ENCODE results near the gene SNF8. TPM values are rescaled to one million over a fixed set of nuclear protein-coding genes. Genes with fewer than 3 reads are reported as not detected.

Gene SNF8
- total RNA-seq, 1 donor, result 63.7 TPM

DNA sequence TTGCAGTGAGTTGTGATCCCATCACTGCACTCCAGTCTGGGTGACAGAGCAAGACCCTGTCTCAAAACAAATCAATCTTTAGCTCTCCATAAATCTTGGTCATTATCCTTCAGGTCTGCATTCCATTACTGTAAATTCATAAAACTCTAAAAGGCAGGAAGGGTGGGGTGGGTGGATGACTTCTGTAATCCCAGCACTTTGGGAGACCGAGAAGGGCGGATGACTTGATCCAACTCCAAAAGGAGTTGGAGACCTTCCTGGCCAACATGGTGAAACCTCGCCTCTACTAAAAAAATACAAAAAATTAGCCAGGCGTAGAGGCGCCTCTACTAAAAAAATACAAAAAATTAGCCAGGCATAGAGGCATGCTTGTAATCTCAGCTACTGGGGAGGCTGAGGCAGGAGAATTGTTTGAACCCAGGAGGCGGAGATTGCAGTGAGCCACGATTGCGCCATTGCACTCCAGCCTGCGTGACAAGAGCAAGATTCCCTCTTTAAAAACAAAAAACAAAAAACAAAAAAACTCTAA lies 38.6 kb downstream of the SNF8 start:
- no peak overlapping the region for H2AFZ ChIP-seq (ENCODE audit: low read length)
- peaks cover 32% of the 10 kb centered on the region for H3K79me2 ChIP-seq (ENCODE audit: insufficient read depth, low read length)
- peaks cover 7% of the 10 kb centered on the region for H3K36me3 ChIP-seq (ENCODE audit: insufficient read depth, low read length)
- H3K4me3 ChIP-seq (ENCODE audit: insufficient read depth, low read length), result no peak overlapping the region
- TF ChIP-seq, protein P1, sequence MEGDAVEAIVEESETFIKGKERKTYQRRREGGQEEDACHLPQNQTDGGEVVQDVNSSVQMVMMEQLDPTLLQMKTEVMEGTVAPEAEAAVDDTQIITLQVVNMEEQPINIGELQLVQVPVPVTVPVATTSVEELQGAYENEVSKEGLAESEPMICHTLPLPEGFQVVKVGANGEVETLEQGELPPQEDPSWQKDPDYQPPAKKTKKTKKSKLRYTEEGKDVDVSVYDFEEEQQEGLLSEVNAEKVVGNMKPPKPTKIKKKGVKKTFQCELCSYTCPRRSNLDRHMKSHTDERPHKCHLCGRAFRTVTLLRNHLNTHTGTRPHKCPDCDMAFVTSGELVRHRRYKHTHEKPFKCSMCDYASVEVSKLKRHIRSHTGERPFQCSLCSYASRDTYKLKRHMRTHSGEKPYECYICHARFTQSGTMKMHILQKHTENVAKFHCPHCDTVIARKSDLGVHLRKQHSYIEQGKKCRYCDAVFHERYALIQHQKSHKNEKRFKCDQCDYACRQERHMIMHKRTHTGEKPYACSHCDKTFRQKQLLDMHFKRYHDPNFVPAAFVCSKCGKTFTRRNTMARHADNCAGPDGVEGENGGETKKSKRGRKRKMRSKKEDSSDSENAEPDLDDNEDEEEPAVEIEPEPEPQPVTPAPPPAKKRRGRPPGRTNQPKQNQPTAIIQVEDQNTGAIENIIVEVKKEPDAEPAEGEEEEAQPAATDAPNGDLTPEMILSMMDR (IDR thresholded peaks at IDR 0.05; ENCODE audit: extremely low read depth, low read depth, low read length), result no peak
- no peak overlapping the region for H3K4me2 ChIP-seq (ENCODE audit: insufficient read depth, low read length)
- no peaks in the 10 kb centered on the region for H3K9me3 ChIP-seq (ENCODE audit: low read depth, low read length)
- no peak for DNase-seq (ENCODE audit: insufficient read length, low spot score, missing footprints)
- peaks cover 17% of the 10 kb centered on the region for H4K20me1 ChIP-seq (ENCODE audit: insufficient read depth, low read length)
- H3K27ac ChIP-seq (ENCODE audit: low read depth, low read length), result no peak overlapping the region
- peaks cover 23% of the 10 kb centered on the region for H3K4me1 ChIP-seq (ENCODE audit: insufficient read depth, low read length)
- H3K27me3 ChIP-seq (ENCODE audit: insufficient read depth, low read length), result no peaks in the 10 kb centered on the region

DNA sequence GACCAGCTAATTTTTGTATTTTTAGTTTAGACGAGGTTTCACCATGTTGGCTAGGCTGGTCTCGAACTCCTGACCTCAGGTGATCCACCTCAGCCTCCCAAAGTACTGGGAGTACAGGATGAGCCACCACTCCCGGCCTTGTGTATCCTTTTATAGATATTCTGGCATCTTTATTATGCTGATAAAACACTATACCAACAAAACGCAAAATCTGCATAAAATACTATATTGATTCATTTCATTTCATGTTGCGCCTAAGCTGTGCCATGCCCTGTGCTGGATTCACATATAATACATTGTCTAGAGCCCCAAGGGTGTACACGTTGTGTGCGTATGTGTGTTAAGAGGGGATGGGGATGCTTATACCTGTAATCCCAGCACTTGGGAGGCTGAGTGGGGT lies 40.2 kb downstream of the SNF8 start:
- Histone ChIP-seq H3K27ac (ENCODE audit: low read depth, low read length) (no peak overlapping the region), H3K4me3 (ENCODE audit: insufficient read depth, low read length) (no peak overlapping the region), H3K9me3 (ENCODE audit: low read depth, low read length) (no peaks in the 10 kb centered on the region), H3K27me3 (ENCODE audit: insufficient read depth, low read length) (no peaks in the 10 kb centered on the region), H3K79me2 (ENCODE audit: insufficient read depth, low read length) (peaks cover 16% of the 10 kb centered on the region), H3K36me3 (ENCODE audit: insufficient read depth, low read length) (no peaks in the 10 kb centered on the region), H3K4me2 (ENCODE audit: insufficient read depth, low read length) (no peak overlapping the region), H3K4me1 (ENCODE audit: insufficient read depth, low read length) (peaks cover 10% of the 10 kb centered on the region), H4K20me1 (ENCODE audit: insufficient read depth, low read length) (peaks cover under 1% of the 10 kb centered on the region), H2AFZ (ENCODE audit: low read length) (no peak overlapping the region)
- TF ChIP-seq, protein P1 (IDR thresholded peaks at IDR 0.05; ENCODE audit: extremely low read depth, low read depth, low read length), result no peak
- DNase-seq (ENCODE audit: insufficient read length, low spot score, missing footprints), result no peak

DNA sequence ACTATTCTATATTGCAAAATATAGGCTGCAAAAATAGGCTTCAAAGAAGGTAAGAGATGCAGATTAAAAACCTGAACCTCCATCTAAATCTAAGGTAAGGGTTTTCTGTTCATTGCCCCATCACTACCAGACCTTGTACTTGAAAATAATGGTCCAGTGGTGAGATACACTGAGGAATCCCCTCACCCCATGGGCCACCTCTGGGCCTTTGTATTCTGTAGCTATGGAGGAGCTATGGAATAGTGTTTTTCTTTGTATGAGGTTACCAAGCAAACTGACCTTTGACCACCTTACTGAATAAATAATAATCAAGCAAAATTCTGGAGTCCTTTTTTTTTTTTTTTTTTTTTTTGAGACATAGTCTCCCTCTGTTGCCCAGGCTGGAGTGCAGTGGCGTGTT lies 41.2 kb downstream of the SNF8 start:
- TF ChIP-seq, protein P1 (IDR thresholded peaks at IDR 0.05; ENCODE audit: extremely low read depth, low read depth, low read length), result no peak
- H3K36me3 ChIP-seq (ENCODE audit: insufficient read depth, low read length), result peaks cover 2% of the 10 kb centered on the region
- H2AFZ ChIP-seq (ENCODE audit: low read length), result no peak overlapping the region
- no peaks in the 10 kb centered on the region for H3K9me3 ChIP-seq (ENCODE audit: low read depth, low read length)
- no peak overlapping the region for H3K4me3 ChIP-seq (ENCODE audit: insufficient read depth, low read length)
- no peak overlapping the region for H3K27ac ChIP-seq (ENCODE audit: low read depth, low read length)
- H4K20me1 ChIP-seq (ENCODE audit: insufficient read depth, low read length), result no peaks in the 10 kb centered on the region
- no peak overlapping the region for H3K4me2 ChIP-seq (ENCODE audit: insufficient read depth, low read length)
- no peak for DNase-seq (ENCODE audit: insufficient read length, low spot score, missing footprints)
- no peaks in the 10 kb centered on the region for H3K27me3 ChIP-seq (ENCODE audit: insufficient read depth, low read length)
- peaks cover 6% of the 10 kb centered on the region for H3K79me2 ChIP-seq (ENCODE audit: insufficient read depth, low read length)
- H3K4me1 ChIP-seq (ENCODE audit: insufficient read depth, low read length), result peaks cover 10% of the 10 kb centered on the region

DNA sequence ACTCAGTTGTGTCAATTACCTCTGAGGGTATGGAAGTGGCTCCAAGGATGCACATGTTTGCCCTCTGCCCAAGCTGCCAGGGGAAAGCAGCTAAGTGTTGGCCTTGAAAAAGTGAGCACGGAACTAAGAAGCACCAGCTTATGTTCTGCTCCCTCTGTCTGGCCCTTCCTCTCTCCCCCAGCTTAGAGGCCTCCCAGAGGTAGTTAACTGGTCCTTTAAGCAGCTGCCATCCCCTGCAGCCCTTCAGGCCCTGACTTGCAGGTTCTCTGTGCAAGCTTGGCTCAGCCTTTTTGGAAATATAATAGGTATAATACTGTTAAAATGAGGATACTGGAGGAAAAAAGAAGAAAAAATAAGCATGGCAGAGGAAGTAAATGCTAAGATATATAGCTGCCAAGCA lies 43.4 kb downstream of the SNF8 start:
- TF ChIP-seq, protein P1 (IDR thresholded peaks at IDR 0.05; ENCODE audit: extremely low read depth, low read depth, low read length), result no peak

More for the DNA sequence above, 43.4 kb downstream of the SNF8 start:
- Histone ChIP-seq H3K27ac (ENCODE audit: low read depth, low read length) (no peak overlapping the region), H4K20me1 (ENCODE audit: insufficient read depth, low read length) (no peaks in the 10 kb centered on the region), H3K4me2 (ENCODE audit: insufficient read depth, low read length) (no peak overlapping the region), H3K9me3 (ENCODE audit: low read depth, low read length) (no peaks in the 10 kb centered on the region), H3K27me3 (ENCODE audit: insufficient read depth, low read length) (no peaks in the 10 kb centered on the region), H2AFZ (ENCODE audit: low read length) (no peak overlapping the region), H3K4me1 (ENCODE audit: insufficient read depth, low read length) (peaks cover 4% of the 10 kb centered on the region), H3K4me3 (ENCODE audit: insufficient read depth, low read length) (no peak overlapping the region), H3K36me3 (ENCODE audit: insufficient read depth, low read length) (peaks cover 13% of the 10 kb centered on the region), H3K79me2 (ENCODE audit: insufficient read depth, low read length) (no peaks in the 10 kb centered on the region)
- peak; percentile 76 for DNase-seq (ENCODE audit: insufficient read length, low spot score, missing footprints)
